C4-2B (cell line): Measurements from ENCODE around the gene PTGR2.

Experiments
- ZFX ChIP-seq: fragments of 450-650 bp; IDR thresholded peaks from 2 replicates; pipeline ENCODE4 v1.6.1; 2017
- TF ChIP-seq, protein P1 (sequence below): fragments of 450-650 bp; conservative IDR thresholded peaks from 2 replicates; pipeline ENCODE4 v1.5.1; 2017; ENCODE audit warnings: mild to moderate bottlenecking

DNA sequence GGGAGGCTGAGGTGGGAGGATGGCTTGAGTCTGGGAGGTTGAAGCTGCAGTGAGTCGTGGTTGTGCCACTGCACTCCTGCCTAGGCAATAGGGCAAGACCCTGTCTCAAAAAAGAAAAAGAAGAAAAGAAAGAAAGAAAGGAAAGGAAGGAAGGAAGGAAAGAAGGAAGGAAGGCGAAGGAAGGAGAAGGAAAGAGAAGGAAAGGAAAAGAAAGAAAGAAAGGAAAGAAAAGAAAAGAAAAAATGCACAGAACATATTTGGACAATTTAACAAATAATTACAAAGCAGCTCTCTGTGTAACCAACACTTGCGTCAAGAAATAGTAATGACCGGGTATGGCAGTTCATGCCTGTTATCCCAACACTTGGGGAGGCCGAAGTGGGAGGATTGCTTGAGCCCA lies 35.8 kb upstream of the PTGR2 start:
- TF ChIP-seq, protein P1, sequence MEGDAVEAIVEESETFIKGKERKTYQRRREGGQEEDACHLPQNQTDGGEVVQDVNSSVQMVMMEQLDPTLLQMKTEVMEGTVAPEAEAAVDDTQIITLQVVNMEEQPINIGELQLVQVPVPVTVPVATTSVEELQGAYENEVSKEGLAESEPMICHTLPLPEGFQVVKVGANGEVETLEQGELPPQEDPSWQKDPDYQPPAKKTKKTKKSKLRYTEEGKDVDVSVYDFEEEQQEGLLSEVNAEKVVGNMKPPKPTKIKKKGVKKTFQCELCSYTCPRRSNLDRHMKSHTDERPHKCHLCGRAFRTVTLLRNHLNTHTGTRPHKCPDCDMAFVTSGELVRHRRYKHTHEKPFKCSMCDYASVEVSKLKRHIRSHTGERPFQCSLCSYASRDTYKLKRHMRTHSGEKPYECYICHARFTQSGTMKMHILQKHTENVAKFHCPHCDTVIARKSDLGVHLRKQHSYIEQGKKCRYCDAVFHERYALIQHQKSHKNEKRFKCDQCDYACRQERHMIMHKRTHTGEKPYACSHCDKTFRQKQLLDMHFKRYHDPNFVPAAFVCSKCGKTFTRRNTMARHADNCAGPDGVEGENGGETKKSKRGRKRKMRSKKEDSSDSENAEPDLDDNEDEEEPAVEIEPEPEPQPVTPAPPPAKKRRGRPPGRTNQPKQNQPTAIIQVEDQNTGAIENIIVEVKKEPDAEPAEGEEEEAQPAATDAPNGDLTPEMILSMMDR, result no peak
- no peak for TF ChIP-seq ZFX
